Activated CD4-positive, alpha-beta T cell treated with anti-CD3 and anti-CD28 coated beads for 4 hours (primary cell): Measurements from ENCODE around the gene AHSA1.

Source experiments
- DNase-seq, 2 donors: peaks; one replicate each; pipeline ENCODE4 v3.0.0-alpha.2; 2020

The AHSA1 gene

GRCh38 chr14:77474479-77475177 is 16.7 kb downstream of the AHSA1 start:
- no peak for DNase-seq

- no peak for DNase-seq
These were observed 17.7 kb downstream of the AHSA1 start for GRCh38 chr14:77475432-77476115.

- DNase-seq, result no peak
These were observed 20.1 kb downstream of the AHSA1 start for GRCh38 chr14:77478029-77478428.

GRCh38 chr14:77478796-77479195 is 20.9 kb downstream of the AHSA1 start:
- DNase-seq, result no peak

- DNase-seq, result no peak
These were observed 24.5 kb downstream of the AHSA1 start for GRCh38 chr14:77482422-77482821.

- DNase-seq, result no peak
These were observed 27.4 kb downstream of the AHSA1 start for GRCh38 chr14:77485256-77485655.

DNA sequence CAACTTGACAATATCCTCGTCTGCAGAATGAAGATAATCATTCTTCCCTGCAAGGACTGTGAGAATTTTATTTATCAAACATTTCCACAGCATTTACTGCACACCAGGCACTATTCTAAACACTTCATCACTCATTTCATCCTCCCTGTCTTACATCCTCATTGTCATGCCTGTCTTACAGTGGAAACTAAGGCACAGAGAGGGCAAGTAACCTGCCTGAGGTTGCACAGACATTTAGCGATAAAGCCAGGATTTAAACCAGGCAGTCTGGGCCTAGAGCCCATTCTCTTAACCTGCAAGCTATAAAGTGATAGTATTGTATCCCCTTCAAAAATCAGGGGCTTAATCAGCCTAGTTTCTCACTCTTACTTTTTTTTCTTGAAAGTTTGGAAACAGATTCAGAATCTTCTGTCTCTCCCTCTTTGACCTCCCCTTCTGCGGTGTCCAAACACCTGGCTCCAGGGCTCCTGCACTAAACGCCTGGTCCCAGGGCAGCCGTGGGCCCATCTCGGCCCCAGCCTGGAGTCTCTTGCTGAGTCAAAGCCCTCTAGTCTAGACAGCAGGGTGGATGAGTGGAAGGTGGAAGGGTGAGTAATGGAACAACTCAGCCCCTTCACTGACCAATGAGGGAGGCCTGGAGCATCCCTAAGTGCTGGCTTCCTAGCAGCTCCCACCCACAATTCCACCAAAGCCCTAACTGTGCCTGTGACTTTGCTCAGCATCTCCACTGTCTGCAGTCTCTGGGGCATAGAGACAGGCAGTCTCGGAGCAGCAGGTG is 28.2 kb downstream of the AHSA1 start:
- no peak for DNase-seq

- DNase-seq, result no peak
These were observed 30.7 kb downstream of the AHSA1 start for GRCh38 chr14:77488558-77488957.

- DNase-seq, result no peak
These were observed 31.1 kb downstream of the AHSA1 start for GRCh38 chr14:77489041-77489440.

DNA sequence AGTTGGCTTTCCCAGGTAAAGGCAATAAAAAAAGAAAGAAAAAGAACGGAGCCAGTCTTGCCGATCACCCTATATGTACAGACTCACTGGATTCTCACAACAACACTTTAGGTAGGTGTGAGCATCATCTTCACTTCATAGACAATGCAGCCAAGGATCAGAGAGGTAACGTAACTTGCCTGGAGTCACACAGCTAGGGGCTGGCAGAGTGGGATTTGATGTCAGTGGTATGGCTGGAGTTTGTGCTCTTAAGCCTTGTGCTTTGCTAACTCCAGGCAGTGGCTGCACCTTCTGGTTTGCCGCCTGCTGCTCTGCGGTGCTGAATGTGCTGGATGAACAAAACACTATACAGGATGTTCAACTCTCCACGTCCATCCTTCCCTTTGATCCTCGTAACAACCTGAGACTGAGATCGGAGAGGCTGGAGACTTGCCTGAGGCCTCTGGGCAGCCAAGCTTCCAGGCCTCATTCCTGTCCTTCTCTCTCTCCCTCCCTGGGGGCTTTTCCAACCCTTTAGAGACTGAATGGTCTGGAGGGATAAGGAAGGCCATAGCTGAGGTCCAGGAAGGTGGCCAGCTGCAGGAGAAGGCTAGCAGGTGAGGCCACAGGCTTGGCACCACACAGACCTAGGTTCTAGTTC is 32.6 kb downstream of the AHSA1 start:
- no peak for DNase-seq

GRCh38 chr14:77491056-77491455 is 33.2 kb downstream of the AHSA1 start:
- DNase-seq, result no peak

- DNase-seq, result no peak
These were observed 37.4 kb downstream of the AHSA1 start for GRCh38 chr14:77495334-77495733.

DNA sequence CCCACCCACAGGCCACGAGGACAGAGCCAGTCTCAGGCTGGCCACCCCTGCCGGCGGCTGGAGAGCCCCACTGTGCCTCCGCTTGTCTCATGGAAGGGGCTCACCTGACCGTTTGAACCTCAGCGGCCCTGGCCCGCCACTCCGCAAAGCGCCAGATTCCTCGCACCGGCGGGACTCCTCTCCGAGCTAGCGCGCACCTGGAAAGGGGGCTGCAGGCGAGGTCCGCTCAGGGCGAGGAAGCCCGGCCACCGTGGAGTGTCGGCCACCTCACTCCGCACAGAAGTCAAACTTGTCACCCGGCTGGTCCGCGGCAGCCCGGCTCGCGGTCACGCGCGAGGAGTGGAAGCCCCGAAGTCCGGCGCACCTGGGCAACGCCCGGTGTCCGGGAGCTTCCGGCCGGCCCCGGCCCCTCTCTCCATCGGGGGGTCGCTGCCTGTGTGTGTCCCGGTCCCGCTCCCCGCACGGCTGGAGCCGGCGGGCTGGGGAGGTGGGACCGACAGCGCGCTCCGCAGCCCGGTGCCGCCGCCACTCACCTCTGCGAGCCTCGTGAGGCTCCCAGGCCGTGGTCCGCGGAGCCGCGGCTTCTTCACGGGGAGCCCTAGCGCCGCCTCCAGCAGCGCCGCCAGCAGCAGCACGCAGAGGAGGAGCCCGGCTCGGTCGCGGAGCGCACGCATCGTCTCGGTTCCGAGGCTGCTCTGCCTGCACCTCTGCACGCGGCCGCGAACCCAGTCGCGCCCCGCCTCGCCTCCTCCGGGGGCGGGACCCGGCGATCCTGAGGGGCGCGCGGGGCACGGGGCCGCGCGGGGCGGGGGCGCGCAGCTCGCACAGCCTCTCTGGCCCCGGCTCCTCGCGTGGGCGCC is 40.5 kb downstream of the AHSA1 start, which contains the start of gene ISM2:
ISM2 (minus strand) TSS at position 697 of the 860 bp plus-strand sequence; CDS start at position 674, 23 bp downstream.
- DNase-seq, result peak; percentile 16 to 26

- no peak for DNase-seq
These were observed 41.2 kb downstream of the AHSA1 start for GRCh38 chr14:77498984-77499527.

GRCh38 chr14:77502109-77502782 is 44.4 kb downstream of the AHSA1 start:
- no peak for DNase-seq

DNA sequence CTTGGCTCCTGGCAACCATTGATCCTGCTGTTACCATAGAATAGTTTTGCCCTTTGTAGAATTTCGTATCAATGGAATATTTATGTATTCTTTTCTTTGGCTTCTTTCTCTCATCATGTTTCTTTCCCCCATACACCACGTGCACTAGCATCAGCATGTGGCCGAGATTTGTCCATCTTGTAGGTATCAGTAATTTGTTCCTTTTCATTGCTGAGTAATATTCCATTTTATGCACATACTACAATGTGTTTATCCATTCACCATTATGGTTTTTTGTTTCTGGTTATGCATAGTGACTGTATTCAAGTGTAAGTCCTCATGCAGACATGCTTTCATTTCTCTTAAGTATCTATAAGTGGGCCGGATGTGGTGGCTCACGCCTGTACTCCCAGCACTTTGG is 45.2 kb downstream of the AHSA1 start:
- DNase-seq, result no peak

GRCh38 chr14:77505031-77505430 is 47.1 kb downstream of the AHSA1 start:
- DNase-seq, result no peak

DNA sequence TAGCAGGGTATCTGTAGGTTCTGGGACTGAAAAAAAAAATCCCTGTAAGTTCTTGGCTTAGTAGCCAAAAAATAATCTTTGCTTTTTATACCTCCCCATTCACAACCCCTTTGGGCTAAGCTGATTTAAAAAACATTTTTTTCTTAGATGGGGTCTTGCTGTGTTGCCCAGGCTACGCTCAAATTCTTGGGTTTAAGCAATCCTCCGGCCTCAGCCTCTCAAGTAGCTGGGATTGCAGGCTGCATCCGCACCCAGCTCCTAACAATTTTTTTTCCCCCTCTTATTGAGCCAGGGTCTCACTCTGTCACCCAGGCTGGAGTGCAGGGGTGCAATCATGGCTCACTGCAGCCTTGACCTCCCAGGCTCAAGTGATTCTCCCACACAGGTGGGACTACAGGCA is 49.9 kb downstream of the AHSA1 start:
- DNase-seq, result no peak

DNA sequence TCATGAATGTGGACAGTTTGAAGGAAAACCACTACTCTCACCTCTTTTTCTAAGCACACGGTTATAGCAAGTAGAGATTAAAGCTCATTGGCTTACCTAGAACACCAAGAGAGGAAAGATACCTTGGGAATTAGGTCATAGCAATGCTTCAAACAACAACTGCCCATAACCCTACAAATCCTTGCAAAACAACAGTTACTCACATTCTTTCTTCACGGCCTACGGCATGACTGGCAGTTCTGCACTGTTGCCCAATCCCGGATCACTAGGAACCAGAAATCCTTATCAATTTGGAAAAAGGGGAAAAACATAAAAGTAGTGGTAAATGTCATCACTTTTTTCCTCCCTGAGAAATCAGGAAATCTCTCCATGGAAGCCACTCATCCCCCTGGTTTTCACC is 50.4 kb downstream of the AHSA1 start:
- no peak for DNase-seq

DNA sequence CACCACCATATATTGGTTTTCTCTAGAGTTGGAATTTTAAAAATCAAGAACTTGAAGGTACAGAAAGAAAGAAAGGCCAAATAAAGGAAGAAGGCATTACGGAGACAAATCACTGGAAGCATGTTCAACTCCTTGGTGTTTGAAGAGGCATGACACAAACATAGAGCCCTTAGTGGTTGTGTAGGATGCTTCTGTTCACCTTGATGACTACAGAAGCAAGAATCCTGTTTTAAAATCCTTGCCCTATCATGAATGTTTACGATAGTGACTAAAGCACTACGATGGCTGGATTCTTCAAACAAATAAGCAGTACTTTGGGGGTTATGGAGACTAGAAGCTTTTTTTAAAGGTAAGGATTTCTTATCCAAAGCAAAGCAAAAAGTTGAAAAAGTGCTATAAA is 51.0 kb downstream of the AHSA1 start:
- no peak for DNase-seq

DNA sequence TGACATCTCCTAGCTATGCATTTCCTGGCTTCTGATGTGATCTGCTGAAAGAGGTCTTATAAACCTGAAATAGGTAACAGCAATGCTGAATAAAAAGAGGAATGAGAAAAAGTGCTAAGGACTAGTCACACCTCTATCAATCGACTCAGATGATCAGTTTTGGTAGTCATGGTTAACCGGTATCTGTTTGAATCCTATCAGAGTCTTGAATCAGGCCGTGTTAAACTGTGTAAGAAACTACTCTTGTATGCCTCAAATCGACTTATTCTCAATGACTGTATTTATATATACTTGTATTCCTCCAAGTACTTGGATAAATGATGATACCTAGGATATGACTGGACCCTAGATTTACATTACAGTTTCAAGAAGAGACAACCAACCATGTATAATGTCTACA is 51.5 kb downstream of the AHSA1 start:
- DNase-seq, result no peak
